GM18870 (cell line): ENCODE results near the gene AURKA.
A peak's percentile ranks its signal among the peaks of the same experiment; 100 is the strongest.
"Not testable (repeated sequence)": the region's sequence is repeated elsewhere in the genome, so short reads cannot be mapped to it uniquely, and the experiment has no call there.

ENCODE experiments used
- ATAC-seq: cut with Tn5 transposase; IDR thresholded peaks from one replicate; pipeline ENCODE4 v1.9.1; 2021; ENCODE audit warnings: moderate library complexity; ENCODE audit not compliant: unreplicated experiment

AURKA gene

GRCh38 chr20:56360133-56360907 lies 31.7 kb downstream of the AURKA start:
- no peak for ATAC-seq

- no peak for ATAC-seq
These were observed 32.5 kb downstream of the AURKA start for GRCh38 chr20:56359212-56360132.

- ATAC-seq = no peak
These were observed 33.3 kb downstream of the AURKA start, which contains the start of gene FAM210B for GRCh38 chr20:56358600-56359211. FAM210B (plus strand) TSS chr20:56358974; CDS start chr20:56359006, 32 bp downstream.

- no peak for ATAC-seq
These were observed 33.9 kb downstream of the AURKA start for GRCh38 chr20:56358070-56358469.

- no peak for ATAC-seq
These were observed 38.7 kb downstream of the AURKA start for GRCh38 chr20:56353356-56353755.

- peak; percentile 53 for ATAC-seq
These were observed 39.5 kb downstream of the AURKA start for GRCh38 chr20:56352345-56353055.

- ATAC-seq = no peak
These were observed 41.2 kb downstream of the AURKA start for GRCh38 chr20:56350842-56351241.

GRCh38 chr20:56348746-56349145 lies 43.3 kb downstream of the AURKA start:
- ATAC-seq = no peak

GRCh38 chr20:56348305-56348693 lies 43.7 kb downstream of the AURKA start:
- ATAC-seq = no peak

- no peak for ATAC-seq
These were observed 44.2 kb downstream of the AURKA start for GRCh38 chr20:56347628-56348304.

- ATAC-seq = no peak
These were observed 46.1 kb downstream of the AURKA start for GRCh38 chr20:56345911-56346310.

- no peak for ATAC-seq
These were observed 48.1 kb downstream of the AURKA start for GRCh38 chr20:56343861-56344381.

- ATAC-seq = no peak
These were observed 49.2 kb downstream of the AURKA start for GRCh38 chr20:56342783-56343182.

GRCh38 chr20:56336709-56337108 lies 55.3 kb downstream of the AURKA start:
- not testable (repeated sequence) for ATAC-seq

GRCh38 chr20:56328861-56329260 lies 63.2 kb downstream of the AURKA start:
- ATAC-seq = no peak

- no peak for ATAC-seq
These were observed 67.2 kb downstream of the AURKA start for GRCh38 chr20:56324806-56325205.

- no peak for ATAC-seq
These were observed 68.4 kb downstream of the AURKA start for GRCh38 chr20:56323656-56324055.

- no peak for ATAC-seq
These were observed 68.8 kb downstream of the AURKA start for GRCh38 chr20:56323206-56323605.

- no peak for ATAC-seq
These were observed 69.3 kb downstream of the AURKA start for GRCh38 chr20:56322681-56323080.
